ENCODE data around the gene DCST1.
A peak's percentile ranks its signal among the peaks of the same experiment; 100 is the strongest.

Gene DCST1

GRCh38 chr1:155057788-155058211, 24.2 kb downstream of the DCST1 start:
- DNase-seq: no peak

GRCh38 chr1:155060736-155061135, 27.1 kb downstream of the DCST1 start:
- no peak for DNase-seq

GRCh38 chr1:155061381-155062150, 27.9 kb downstream of the DCST1 start:
- peak; percentile 85 for DNase-seq

GRCh38 chr1:155062151-155062686, 28.6 kb downstream of the DCST1 start:
- no peak for DNase-seq

GRCh38 chr1:155062702-155063411, 29.2 kb downstream of the DCST1 start:
- DNase-seq: peak; percentile 64

- peak; percentile 85 for DNase-seq
These were observed 30.0 kb downstream of the DCST1 start, which contains the start of gene EFNA4 for GRCh38 chr1:155063550-155064110. Gene EFNA4, plus strand, starts transcription at chr1:155063740. Its CDS starts 84 bp downstream, at chr1:155063824.

- no peak for DNase-seq
These were observed 30.6 kb downstream of the DCST1 start for GRCh38 chr1:155064111-155064831.

GRCh38 chr1:155064832-155065429, 31.3 kb downstream of the DCST1 start:
- no peak for DNase-seq

GRCh38 chr1:155066777-155067176, 33.2 kb downstream of the DCST1 start:
- no peak for DNase-seq

- DNase-seq: no peak
These were observed 35.0 kb downstream of the DCST1 start for GRCh38 chr1:155068599-155068998.

GRCh38 chr1:155069551-155070157, 36.0 kb downstream of the DCST1 start:
- no peak for DNase-seq

GRCh38 chr1:155070158-155070621, 36.6 kb downstream of the DCST1 start:
- DNase-seq: no peak

- DNase-seq: peak; percentile 81
These were observed 37.3 kb downstream of the DCST1 start for GRCh38 chr1:155070721-155071569.

GRCh38 chr1:155071701-155072100, 38.1 kb downstream of the DCST1 start:
- DNase-seq: peak; percentile 36

GRCh38 chr1:155072531-155073289, 39.1 kb downstream of the DCST1 start:
- peak; percentile 38 for DNase-seq

- peak; percentile 40 for DNase-seq
These were observed 40.0 kb downstream of the DCST1 start for GRCh38 chr1:155073377-155074242.

GRCh38 chr1:155075535-155075934, 41.9 kb downstream of the DCST1 start:
- no peak for DNase-seq

- DNase-seq: no peak
These were observed 42.7 kb downstream of the DCST1 start for GRCh38 chr1:155076371-155076770.

GRCh38 chr1:155077346-155077745, 43.7 kb downstream of the DCST1 start:
- DNase-seq: no peak
